ENCODE measurements around the gene KIAA1671.

KIAA1671 gene

DNA sequence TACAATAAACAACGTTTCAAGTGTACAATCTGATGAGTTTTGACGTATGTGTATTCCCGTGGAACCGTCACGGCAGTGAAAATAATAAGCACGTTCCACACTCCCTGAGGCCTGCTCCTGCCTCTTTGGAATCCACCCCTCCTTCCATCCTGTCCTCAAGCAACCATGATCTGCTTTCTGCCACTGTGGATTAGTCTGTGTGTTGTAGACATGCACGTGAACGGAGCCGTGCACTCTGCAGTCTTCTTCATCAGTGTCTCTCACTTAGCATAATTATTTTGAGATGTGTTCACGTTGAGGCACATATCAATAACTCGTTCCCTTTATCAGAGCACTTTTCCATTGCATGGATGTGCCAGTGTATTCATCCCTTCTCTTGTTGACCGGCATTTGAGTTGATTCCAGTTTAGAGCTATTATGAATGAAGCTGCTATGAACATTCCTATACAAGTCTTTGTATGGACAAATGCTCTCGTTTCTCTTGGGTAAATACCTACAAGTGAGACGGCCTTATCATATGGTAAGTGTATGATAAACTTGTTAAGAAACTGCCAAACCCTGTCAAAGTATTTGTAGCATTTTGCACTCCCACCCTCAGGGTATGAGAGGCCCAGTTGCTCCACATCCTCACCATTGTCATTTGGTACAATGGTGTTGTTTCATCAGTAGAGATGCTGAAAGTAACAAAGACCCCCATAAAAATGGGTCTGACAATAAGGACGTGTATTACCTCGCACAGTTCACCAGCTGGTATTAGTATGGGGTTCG lies 144.3 kb downstream of the KIAA1671 start:
- peak; percentile 57 for DNase-seq

- DNase-seq = no peak
These were observed 146.0 kb downstream of the KIAA1671 start for GRCh38 chr22:25098445-25099081.

DNA sequence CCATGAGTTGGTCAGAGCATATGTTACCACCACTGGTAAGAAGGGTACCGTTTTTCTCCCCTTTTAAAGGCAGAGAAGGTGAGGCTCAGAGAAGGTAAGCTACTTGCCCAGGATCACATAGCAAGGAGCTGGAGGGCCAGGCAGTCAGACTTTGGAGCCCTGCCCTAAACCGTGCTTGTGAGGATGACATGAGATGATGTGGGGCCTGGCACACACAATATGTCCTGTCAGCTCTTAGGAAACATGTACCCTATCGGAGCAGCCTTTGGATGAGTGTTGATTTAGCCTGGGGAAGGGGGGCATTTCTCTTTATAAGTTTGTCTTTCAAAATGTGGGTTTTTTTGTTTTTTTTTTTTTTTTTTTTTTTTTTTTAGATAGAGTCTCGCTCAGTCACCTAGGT lies 146.7 kb downstream of the KIAA1671 start:
- no peak for DNase-seq

GRCh38 chr22:25100402-25100801 lies 147.9 kb downstream of the KIAA1671 start:
- no peak for DNase-seq

DNA sequence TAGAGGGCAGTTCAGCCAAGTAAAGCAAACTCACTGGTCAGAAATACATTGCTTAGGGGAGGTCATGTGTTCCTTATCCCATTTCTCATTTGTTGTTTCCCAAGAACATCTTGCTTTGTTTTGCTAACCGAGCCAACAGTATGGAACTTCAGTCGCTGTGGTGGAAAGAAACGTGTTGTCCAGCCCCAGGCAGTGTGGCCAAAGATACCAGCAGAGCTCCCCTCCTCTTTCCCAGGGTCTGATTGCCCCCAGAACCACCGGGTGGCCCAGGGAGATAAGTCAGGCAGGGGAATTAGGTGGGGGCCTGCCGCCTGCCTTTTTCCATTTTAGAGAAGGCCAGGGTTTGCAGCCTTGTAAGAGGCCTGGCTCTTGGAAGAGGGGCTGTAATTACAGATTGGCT lies 148.4 kb downstream of the KIAA1671 start:
- no peak for DNase-seq

GRCh38 chr22:25101501-25101900 lies 149.0 kb downstream of the KIAA1671 start:
- DNase-seq = no peak

DNA sequence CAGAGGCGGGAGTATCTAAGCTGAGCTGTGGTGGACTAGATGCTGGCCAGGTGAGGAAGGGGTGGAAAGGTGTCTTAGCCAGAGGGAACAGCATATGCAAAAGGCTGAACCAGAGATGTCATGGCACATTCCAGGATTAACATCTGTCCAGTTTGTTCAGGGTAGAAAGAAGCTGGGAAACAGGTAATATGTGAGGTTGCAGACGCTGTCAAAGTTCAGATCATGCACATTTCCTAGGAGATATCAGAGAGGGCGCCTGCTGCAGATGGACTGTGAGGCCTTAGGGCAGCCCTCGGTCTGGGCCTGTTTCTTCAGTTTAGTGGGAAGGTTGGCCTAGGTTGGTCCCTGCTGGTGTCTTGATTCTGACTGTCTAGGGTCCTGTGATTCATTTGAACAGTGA lies 149.5 kb downstream of the KIAA1671 start:
- DNase-seq = no peak

DNA sequence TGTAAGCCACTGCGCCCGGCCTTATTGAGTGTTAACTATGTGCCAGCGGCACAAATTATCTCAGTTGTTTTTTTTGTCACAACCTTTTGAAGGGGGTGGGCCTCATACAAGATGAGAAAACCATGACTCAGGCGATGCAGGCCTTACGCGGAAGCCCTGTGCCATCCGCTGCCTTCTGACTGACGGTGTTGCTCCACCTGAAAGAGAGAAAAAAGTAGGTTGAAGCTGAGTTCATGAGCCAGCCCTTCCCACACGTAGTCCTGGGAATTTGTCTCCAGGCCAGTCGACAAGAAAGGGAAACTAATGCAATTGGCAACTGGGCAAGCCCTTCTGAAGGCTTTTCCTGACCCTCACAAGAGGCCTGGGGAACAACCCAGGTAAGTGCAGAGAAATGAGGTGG lies 150.2 kb downstream of the KIAA1671 start:
- no peak for DNase-seq

GRCh38 chr22:25104367-25104766 lies 151.9 kb downstream of the KIAA1671 start:
- DNase-seq = no peak

GRCh38 chr22:25105817-25106650 lies 153.5 kb downstream of the KIAA1671 start:
- DNase-seq = no peak

DNA sequence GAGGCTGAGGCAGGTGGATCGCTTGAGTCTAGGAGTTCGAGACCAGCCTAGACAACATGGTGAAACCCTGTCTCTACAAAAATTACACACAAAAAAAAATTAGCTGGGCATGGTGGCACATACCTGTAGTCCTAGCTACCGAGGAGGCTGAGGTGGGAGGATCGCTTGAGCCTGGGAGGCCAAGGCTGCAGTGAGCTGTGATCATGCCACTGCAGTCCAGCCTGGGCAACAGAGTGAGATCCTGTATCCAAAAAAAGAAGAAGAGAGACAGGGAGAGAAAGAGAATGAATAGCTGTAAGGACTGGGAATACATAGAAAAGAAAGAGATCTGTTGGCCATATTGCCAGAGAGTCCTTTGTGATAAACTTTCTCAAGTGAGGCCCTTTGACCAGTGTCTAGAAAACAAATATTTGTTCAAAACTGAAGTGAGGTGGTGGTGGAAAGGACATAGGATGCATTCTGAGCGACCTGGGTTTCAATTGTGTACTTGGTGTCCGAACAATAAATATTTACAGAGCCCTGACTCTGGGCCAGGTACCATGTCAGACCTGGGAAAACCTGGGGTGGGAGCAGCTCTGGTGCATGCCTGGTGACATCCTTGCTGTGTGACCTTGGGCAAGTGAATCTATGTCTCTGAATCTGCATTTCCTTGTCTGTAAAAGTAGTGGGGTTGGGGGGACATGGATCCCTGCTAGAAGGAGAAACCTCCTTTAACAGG lies 157.5 kb downstream of the KIAA1671 start:
- DNase-seq = no peak

DNA sequence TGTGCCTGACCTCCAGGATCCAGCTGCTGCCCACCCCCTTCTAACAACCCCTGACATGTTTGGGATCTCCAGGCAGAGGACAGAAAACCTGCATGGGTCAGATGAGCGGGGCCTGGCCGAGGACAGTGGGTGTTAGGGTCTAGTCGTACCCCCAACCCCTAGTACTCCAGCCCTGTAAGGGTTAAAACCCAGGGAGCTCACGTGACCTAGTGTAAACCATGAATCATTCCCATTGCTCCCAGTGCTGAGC lies 158.0 kb downstream of the KIAA1671 start:
- no peak for DNase-seq

GRCh38 chr22:25110846-25111578 lies 158.5 kb downstream of the KIAA1671 start:
- DNase-seq = peak; percentile 92

DNA sequence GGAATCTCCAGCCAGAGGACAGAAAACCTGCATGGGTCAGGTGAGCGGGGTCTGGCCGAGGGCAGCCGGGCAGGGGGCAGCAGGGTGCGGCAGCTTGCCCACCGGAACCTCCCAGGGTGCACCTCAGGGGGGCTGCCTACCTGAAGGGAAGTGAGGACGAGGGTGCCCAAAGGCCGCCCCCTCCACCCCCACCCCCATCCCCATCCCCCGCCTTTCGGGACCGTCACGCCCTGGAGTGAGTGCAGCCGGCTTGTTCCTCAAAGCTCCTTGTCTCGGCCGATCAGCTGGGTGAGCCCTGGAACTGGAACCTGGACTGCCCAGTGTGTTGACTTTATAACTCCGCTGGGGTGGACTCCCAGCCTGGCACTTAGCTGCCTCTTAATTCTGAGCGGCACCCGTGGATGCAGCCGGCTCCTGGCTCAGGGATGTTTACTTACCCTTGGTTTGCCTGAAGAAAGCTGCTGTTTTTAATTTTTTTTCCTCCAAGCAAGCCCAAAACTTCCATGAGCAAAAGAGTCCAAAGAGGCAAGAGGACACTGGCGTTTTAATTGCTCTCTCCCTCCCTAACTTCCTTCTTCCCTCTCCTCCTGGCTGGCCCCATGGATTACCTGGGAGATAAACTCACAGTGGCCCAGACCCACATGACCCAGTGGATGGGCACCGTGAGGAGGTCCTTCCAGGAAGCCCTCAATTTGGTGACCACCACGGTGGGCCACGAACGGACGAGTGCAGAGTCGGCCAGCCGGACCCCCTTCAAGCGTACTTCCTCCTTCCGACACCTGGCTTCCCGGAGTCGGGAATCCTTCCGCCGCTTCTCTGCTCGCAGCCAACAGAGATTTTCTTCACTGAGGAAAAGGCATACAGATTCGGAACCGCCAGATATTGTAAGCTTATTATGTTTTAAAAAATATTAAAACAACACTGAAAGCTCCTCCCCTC lies 159.3 kb downstream of the KIAA1671 start:
- no peak for DNase-seq

GRCh38 chr22:25112538-25113253 lies 160.2 kb downstream of the KIAA1671 start:
- no peak for DNase-seq

DNA sequence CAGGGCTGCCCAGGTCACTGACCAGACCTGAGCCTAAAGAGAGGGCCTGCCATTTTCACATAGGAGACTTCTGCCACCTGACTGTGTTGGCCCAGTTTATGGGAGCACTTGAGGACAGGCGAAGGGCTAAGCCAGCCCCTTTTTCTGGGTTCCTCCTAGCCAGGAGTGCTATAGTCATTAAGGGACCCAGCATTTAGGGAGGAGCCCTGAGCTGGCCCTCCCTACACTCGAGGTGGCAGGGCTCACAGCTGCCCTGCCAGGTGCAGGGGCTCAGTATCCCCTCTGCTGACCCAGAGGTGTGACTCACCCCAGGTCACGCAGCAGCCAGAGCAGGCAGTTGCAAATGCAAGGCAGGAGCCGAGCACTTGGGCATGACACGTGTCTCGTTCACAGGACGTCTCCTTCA lies 160.8 kb downstream of the KIAA1671 start:
- no peak for DNase-seq

DNA sequence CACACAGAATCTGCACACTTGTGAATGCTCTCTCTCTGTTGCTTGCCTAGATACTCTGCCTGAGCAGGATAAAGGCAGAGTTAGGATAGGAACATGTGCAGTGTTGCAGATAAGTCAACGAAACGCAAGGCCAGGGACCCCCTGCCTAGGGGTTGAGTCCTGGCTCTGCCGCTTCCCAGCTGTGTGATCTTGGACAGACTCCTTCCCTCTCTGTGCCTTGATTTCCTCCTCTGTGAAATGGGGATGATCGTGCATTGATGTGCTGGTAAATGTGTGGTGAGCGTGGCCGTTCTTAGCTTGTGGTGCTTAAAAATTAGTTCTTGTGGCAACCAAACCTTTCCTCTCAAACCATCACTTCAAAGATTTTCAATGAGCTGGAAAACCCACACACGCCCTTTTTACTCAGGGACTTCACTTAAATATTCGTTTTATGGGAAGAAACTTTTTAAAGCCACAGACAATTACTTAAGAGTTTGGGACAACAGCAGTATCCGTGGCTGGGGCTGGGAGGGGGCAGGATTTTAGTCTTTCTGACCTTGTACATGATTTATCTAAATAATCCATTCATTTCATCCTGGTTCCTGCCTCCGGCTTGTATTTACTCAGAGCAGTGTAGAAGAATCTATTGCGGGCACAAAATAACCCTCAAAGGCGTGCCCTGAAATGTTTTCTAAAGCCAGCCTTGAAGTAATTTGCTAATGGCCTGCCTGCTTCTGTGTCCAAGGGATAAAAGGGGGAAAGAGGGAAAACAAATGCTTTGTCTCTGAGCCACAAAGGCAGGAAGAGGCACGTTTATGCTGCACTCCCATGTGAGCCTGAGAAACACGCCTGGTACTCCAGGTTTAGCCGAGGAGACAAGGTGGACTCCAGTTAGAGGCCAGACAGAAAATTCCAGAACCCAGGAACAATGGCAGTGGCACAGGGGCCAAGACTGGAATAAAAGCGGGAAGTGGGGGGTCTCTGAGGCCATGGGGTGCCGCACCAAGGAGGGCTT lies 162.2 kb downstream of the KIAA1671 start:
- DNase-seq = no peak

DNA sequence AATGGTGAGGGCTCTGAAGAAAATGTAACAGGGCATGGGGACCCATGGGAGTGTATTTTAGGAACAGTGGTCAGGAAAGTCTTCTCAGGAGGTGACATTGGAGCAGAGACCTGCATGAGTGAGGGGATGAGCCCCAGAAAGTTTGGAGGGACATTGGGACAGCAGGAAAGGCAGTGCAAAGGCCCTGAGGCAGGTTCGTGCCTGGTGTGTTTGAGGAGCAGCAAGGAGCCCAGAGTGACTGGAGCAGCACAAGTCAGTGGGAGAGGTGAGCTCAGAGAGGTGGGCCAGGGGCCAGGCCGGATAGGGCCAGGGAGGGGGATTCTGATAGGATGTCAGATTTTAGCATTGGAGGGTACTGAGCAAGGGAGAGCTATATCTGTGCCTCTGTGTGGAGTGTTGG lies 167.1 kb downstream of the KIAA1671 start:
- no peak for DNase-seq

DNA sequence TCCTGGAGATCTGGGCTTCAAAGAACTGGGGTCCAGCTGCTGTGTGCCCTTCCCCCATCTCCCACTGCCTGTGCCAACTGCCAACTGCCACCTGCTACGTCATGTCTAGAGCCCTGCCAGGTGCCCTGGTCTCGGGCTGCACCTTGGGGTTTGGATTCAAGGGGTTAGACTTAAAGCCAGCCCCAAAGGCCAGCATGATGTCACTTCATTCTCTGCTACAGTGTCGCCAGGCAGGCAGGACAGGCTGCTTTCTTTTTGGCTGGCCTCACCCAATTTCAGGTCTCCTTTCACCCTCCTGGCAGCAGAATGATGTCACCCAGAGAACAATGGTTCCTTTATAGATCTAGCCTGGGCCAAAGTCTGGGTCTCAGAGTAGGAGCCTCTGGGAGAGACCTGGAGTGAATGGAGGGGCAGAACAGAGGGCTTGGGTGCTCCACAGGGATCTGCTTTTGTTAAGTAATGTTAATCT lies 167.6 kb downstream of the KIAA1671 start:
- peak; percentile 51 for DNase-seq

Measured in retina (tissue), 1 donor.